ENCODE measurements around the gene ODAD3. TPM values are rescaled to one million over a fixed set of nuclear protein-coding genes. Genes with fewer than 3 reads are reported as not detected.
A peak's percentile ranks its signal among the peaks of the same experiment; 100 is the strongest.

ODAD3 gene
- total and polyA plus RNA-seq, 2 of the 13 experiments (the other 11 are each of a cell fraction or from before 2014, with no cell fraction given), result 0.04 to 0.08 TPM

GRCh38 chr19:11482384-11483050 lies 47.6 kb upstream of the ODAD3 start (continued):
- TF ChIP-seq ZNF142 (CRISPR knock-in tag; IDR thresholded peaks at IDR 0.05) (peak; percentile 70; the same call in 1 of the 2 replicates), ZFP36L2 (CRISPR knock-in tag; IDR thresholded peaks at IDR 0.05) (peak; percentile 49; the same call in 1 of the 2 replicates), SUZ12 (IDR thresholded peaks at IDR 0.05; ENCODE audit: low read depth, low read length) (no peak), ETV5 (CRISPR knock-in tag; IDR thresholded peaks at IDR 0.05; ENCODE audit: borderline replicate concordance) (peak; percentile 42; the same call in 1 of the 2 replicates), ATF5 (CRISPR knock-in tag; IDR thresholded peaks at IDR 0.05; ENCODE audit: low read depth) (no peak), TBP (CRISPR knock-in tag; IDR thresholded peaks at IDR 0.05) (no peak), RFXANK (CRISPR knock-in tag; IDR thresholded peaks at IDR 0.05) (no peak), DBP (CRISPR knock-in tag; IDR thresholded peaks at IDR 0.05; ENCODE audit: not compliant biosample characterization) (peak; percentile 53), KMT2B (CRISPR knock-in tag; IDR thresholded peaks at IDR 0.05) (no peak), MEIS2 (CRISPR knock-in tag; IDR thresholded peaks at IDR 0.05) (peak; percentile 94), ZNF83 (CRISPR knock-in tag; IDR thresholded peaks at IDR 0.05; ENCODE audit: borderline replicate concordance) (no peak), SMYD3 (CRISPR knock-in tag; IDR thresholded peaks at IDR 0.05) (peak; percentile 46; the same call in 1 of the 2 replicates), TMF1 (CRISPR knock-in tag; IDR thresholded peaks at IDR 0.05; ENCODE audit: low read depth) (peak; percentile 91; the same call in 1 of the 2 replicates), DDIT3 (CRISPR knock-in tag; IDR thresholded peaks at IDR 0.05) (no peak), ZNF333 (CRISPR knock-in tag; IDR thresholded peaks at IDR 0.05; ENCODE audit: borderline replicate concordance) (no peak)
